SHP77 treated with DMSO at 0.1 percent for 48 hours (cell line): ENCODE measurements around the gene TMIE.
"Not testable (repeated sequence)": the region's sequence is repeated elsewhere in the genome, so short reads cannot be mapped to it uniquely, and the experiment has no call there.

Experiments used
- DNase-seq: peaks from one replicate; lab custom pipeline; 2025; lab: John Stamatoyannopoulos, UW

The TMIE gene

DNA sequence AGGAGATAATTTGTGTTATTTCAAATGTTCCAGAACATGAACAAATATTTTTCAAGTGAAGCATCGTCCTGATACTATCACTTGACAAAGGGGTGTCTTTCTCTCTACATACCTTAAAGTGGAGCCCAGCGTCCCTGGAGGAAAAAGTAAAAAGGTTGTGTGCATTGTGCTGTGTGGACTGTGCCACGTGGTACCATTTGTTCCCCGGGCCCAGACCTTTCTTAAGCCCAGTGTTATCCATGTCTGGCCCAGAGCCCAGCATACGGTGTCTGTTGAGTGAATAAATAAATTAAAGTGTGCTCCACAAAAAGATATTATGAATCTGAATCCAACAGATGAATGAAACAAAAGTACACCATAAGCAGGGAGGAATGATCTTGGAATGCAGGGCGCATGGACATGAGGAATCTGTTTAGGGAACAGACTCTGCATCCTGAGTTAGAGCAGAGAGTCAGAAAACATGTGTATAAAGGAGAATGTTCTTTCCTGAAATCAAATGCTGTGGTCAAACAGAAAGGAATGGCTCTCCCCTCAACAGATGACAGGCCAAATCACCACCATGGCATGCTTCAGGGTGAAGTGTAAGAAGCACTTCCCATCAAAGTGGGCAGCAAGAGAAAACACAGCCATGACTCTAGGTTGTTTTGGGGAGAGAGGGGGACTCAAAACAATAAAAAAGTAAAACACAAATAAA lies 24.6 kb downstream of the TMIE start:
- DNase-seq = no peak

DNA sequence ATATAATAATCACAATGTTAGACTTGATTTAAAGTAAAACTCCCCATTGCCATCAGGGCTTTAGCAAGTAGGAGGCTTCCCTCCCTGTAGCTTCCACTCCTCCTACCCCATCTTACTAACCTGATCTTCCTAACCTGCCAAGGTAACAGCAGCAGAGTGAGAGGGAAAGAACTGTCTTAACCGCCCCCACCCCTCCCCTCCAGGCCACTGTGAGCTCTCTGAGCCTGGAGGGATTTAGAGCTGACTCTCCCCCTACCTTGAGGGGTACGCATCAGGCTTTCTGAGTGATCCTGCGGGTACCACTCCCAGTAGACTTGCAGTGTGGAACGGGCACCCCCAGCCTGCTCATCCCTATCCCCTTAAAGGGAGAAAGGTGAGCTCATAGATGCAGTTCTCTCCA lies 27.8 kb downstream of the TMIE start:
- no peak for DNase-seq

GRCh38 chr3:46730819-46731218 lies 29.6 kb downstream of the TMIE start:
- DNase-seq = no peak

GRCh38 chr3:46731795-46732194 lies 30.6 kb downstream of the TMIE start:
- DNase-seq = no peak

GRCh38 chr3:46733026-46733800 lies 32.0 kb downstream of the TMIE start:
- DNase-seq = no peak

DNA sequence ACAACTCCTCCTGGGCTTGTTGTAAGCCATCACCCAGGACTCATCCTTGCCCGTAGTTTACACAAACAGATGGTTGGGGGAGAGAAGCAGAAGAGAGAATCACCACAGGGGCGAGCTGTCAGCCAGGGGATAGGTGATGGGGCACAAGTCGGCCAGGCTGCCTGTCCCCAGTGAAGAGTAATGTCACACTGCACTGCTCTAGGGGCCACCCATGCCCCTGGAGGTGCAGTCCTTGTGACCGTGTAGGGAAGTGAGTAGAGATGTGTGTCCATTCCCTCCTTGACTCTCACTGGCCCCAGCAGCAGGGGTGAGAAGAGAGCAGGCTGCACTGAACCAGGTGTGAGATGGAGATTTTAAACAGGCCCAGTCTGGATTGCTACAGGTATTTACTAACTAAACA lies 33.6 kb downstream of the TMIE start:
- no peak for DNase-seq

- no peak for DNase-seq
Measured at GRCh38 chr3:46736006-46736872, 35.0 kb downstream of the TMIE start.

DNA sequence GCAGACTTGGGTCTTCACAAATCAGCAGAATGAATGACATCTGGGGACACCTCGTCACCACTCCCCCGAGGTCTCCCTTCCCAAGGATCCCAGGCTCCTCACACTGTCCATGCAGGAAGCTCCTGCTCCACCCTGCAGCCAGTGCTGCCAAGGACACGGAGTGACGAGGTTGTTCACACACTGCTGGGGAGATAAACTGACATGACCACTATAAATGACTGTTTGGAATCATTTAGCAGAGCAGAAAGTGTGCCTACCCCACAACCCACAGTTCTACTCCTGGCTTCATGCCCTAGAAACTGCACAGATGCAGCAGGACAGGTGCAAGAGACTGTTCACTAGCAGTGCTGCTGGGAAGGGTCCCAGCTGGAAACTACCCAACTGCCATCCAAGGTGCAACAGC lies 36.1 kb downstream of the TMIE start:
- no peak for DNase-seq

DNA sequence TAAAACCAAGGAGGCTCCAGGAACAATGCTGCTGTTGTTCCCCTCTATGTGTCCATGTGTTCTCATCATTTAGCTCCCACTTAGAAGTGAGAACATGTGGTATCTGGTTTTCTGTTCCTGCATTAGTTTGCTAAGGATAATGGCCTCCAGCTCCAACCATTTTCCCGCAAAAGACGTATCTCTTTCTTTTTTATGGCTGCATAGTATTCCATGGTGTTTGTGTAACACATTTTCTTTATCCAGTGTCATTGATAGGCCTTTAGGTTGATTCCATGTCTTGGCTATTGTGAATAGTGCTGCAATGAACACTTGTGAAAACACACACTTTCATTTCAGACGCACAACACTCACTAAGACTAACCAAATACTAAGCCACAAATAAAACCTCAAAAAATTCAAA lies 38.4 kb downstream of the TMIE start:
- not testable (repeated sequence) for DNase-seq

GRCh38 chr3:46742992-46743585 lies 41.9 kb downstream of the TMIE start:
- DNase-seq = no peak

DNA sequence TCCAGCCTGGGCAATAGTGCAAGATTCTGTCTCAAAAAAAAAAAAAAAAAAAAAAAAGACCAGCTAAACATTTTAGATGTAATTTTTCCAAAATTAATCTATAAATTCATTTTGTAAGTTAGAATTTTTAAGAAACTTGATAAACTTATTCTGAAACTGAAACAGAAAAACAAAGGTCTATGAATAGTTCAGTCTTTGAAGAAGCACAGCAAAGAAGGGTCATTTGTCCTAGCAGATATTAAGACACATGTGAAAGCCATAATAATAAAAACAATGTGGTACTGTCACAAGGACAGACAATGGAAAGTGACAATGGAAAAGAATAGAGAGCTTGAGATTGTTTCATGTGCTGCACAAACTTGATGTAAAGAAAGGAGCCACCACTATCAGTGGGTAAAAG lies 45.5 kb downstream of the TMIE start:
- DNase-seq = no peak

DNA sequence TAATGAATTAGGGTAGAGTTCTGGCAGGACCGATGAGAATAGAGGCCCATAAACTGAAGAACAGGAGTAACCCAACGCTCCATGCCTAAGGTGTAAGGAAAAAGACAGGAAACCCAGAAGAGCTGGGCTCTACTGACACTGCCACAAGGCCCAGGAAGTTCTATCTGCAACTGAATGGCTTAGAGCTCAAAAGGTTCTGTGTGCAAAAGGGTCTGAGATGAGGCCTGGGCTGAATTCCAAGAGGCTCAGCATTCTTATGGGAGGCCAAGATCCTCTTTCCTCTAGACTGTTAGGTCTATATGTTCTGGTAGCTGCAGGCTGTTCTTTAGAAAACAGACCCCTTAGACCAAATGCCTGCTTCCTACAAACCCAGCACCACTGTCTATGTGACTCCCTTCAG lies 47.0 kb downstream of the TMIE start:
- DNase-seq = no peak

GRCh38 chr3:46749129-46749528 lies 47.9 kb downstream of the TMIE start:
- DNase-seq = no peak

- DNase-seq = no peak
Measured at GRCh38 chr3:46750555-46751038, 49.4 kb downstream of the TMIE start.

DNA sequence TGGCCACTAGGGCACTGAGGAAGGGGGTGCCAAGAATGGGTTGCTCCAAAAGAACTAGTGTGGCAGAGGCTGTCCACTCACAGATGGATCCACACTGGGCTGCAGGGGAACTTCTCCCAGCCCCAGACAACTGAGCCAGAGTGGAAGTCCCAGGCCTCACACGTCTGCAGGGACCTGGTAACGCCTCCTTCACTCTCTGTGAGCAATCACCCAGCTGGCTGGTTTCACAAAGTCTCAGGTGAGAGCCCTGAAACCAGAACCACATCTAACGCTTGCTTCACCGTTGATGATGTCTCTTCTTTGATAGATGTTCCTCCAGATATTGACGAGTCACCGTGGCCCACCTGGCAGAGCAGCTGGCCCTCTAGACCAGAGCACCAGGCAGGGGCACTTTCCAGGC lies 51.9 kb downstream of the TMIE start:
- not testable (repeated sequence) for DNase-seq

- DNase-seq = no peak
Measured at GRCh38 chr3:46755646-46756045, 54.5 kb downstream of the TMIE start.

GRCh38 chr3:46756642-46757041 lies 55.5 kb downstream of the TMIE start:
- DNase-seq = no peak

DNA sequence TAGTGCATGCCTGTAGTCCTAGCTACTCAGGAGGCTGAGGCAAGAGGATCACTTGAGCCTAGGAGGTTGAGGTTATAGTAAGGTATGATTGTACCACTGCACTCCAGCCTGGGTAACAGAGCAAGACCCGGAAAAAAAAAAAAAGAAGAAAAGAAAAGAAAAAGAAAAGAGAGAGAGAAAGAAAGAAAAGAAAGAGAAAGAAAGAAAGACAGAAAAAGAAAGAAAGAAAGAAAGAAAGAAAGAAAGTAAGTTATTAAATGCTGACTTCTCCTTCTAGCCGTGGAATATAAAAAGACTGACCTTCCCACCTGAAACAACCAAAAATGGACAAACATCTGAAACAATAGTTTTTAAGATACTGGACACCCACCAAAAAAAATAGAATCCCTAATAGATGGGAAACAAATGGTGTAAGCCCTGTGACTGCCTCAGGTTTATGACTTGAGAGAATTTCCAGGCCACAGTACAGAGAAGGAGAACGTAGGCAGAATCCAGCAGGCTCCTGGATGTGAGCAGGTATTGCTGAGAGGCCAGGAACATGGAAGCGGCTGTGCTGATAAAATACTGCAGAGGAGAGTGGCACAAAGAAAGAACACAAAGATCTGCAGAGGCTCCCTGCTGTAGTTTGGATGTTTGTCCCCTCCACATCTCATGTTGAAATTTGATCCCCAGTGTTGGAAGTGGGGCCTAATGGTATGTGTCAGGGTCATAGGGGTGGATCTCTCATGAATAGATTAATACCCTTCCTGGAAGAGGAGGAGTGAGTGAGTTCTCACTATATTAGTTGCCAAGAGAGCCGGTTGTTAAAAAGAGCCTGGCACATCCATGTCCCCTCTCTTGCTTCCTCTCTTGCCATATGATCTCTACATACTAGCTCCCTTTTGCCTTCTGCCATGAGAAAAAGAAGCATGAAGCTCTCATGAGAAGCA lies 58.3 kb downstream of the TMIE start:
- DNase-seq = no peak
